Measurements from ENCODE around the gene PDE4D. TPM values are rescaled to one million over a fixed set of nuclear protein-coding genes. Genes with fewer than 3 reads are reported as not detected.

The PDE4D gene
- total RNA-seq, 1 experiment from 2014 or later: 3.6 TPM

GRCh38 chr5:59071755-59072549, 821.6 kb downstream of the PDE4D start:
- Histone ChIP-seq H3K4me2 (ENCODE audit: low read length) (no peak overlapping the region), H3F3A (ENCODE audit: low read length, unreplicated experiment) (no peaks in the 10 kb centered on the region)
- BruUV-seq (replicated peaks): no TSS peak

GRCh38 chr5:59069438-59070079, 824.0 kb downstream of the PDE4D start:
- Histone ChIP-seq H3F3A (ENCODE audit: low read length, unreplicated experiment) (no peaks in the 10 kb centered on the region), H3K27ac (ENCODE audit: low read length) (peak overlapping the region; percentile 50), H3K9me2 (replicated peaks; ENCODE audit: low read length) (no peaks in the 10 kb centered on the region), H3K9ac (ENCODE audit: low read length) (no peak overlapping the region), H3K79me2 (ENCODE audit: low read length) (no peaks in the 10 kb centered on the region), H4K20me1 (ENCODE audit: low read length) (no peaks in the 10 kb centered on the region), H2AFZ (ENCODE audit: low read length) (no peak overlapping the region), H3K36me3 (ENCODE audit: low read depth, low read length) (no peaks in the 10 kb centered on the region), H3K27me3 (ENCODE audit: low read length) (no peaks in the 10 kb centered on the region), H3K4me3 (ENCODE audit: low read length) (no peak overlapping the region), H3K4me2 (ENCODE audit: low read length) (no peak overlapping the region), H3K4me1 (ENCODE audit: insufficient read depth, low read length) (peaks cover 29% of the 10 kb centered on the region), H3K9me3 (ENCODE audit: low read length) (no peaks in the 10 kb centered on the region)
- no TSS peak for BruUV-seq (replicated peaks)
- intact Hi-C loops (cut with micrococcal nuclease): no loop called here
- ATAC-seq (peak; percentile 83), DNase-seq (peak; percentile 76)
- ChIA-PET CTCF (no interaction called here), POLR2A (ENCODE audit: unreplicated experiment) (interaction anchor here (0.6 kb wide), 1 partner anchor 1896 kb away, joined by 3 read pairs; no protein-coding TSS in a partner anchor)
- TF ChIP-seq CTCF (conservative IDR thresholded peaks at IDR 0.05; ENCODE audit: low read depth, low read length) (no peak), EZH2 (IDR thresholded peaks at IDR 0.05; ENCODE audit: low read length, unreplicated experiment) (no peak), EZH2phosphoT487 (IDR thresholded peaks at IDR 0.05; ENCODE audit: borderline replicate concordance, low read length) (no peak)

More at GRCh38 chr5:59071755-59072549, 821.6 kb downstream of the PDE4D start:
- H3K4me3 ChIP-seq (ENCODE audit: low read length): no peak overlapping the region
- H2AFZ ChIP-seq (ENCODE audit: low read length): no peak overlapping the region
- H3K36me3 ChIP-seq (ENCODE audit: low read depth, low read length): no peaks in the 10 kb centered on the region
- TF ChIP-seq EZH2 (IDR thresholded peaks at IDR 0.05; ENCODE audit: low read length, unreplicated experiment): no peak
- no peaks in the 10 kb centered on the region for H4K20me1 ChIP-seq (ENCODE audit: low read length)
- peaks cover 9% of the 10 kb centered on the region for H3K4me1 ChIP-seq (ENCODE audit: insufficient read depth, low read length)
- H3K9me2 ChIP-seq (replicated peaks; ENCODE audit: low read length): no peaks in the 10 kb centered on the region
- H3K27ac ChIP-seq (ENCODE audit: low read length): no peak overlapping the region
- H3K79me2 ChIP-seq (ENCODE audit: low read length): no peaks in the 10 kb centered on the region
- ChIA-PET POLR2A (ENCODE audit: unreplicated experiment) (no interaction called here), CTCF (no interaction called here)
- no peaks in the 10 kb centered on the region for H3K9me3 ChIP-seq (ENCODE audit: low read length)
- ATAC-seq (no peak), DNase-seq (no peak)
- no peaks in the 10 kb centered on the region for H3K27me3 ChIP-seq (ENCODE audit: low read length)
- intact Hi-C loops (cut with micrococcal nuclease): no loop called here
- no peak overlapping the region for H3K9ac ChIP-seq (ENCODE audit: low read length)

GRCh38 chr5:59067956-59068656, 825.4 kb downstream of the PDE4D start:
- peaks cover 42% of the 10 kb centered on the region for H3K4me1 ChIP-seq (ENCODE audit: insufficient read depth, low read length)
- CTCF ChIA-PET: no interaction called here
- no peak for ATAC-seq

More at GRCh38 chr5:59067956-59068656, 825.4 kb downstream of the PDE4D start:
- Histone ChIP-seq H3K27ac (ENCODE audit: low read length) (no peak overlapping the region), H2AFZ (ENCODE audit: low read length) (no peak overlapping the region), H3K79me2 (ENCODE audit: low read length) (no peaks in the 10 kb centered on the region), H3K9me2 (replicated peaks; ENCODE audit: low read length) (no peaks in the 10 kb centered on the region), H3K4me2 (ENCODE audit: low read length) (no peak overlapping the region), H4K20me1 (ENCODE audit: low read length) (no peaks in the 10 kb centered on the region), H3F3A (ENCODE audit: low read length, unreplicated experiment) (no peaks in the 10 kb centered on the region), H3K9me3 (ENCODE audit: low read length) (no peaks in the 10 kb centered on the region), H3K27me3 (ENCODE audit: low read length) (no peaks in the 10 kb centered on the region), H3K9ac (ENCODE audit: low read length) (no peak overlapping the region), H3K4me3 (ENCODE audit: low read length) (no peak overlapping the region), H3K36me3 (ENCODE audit: low read depth, low read length) (no peaks in the 10 kb centered on the region)
- DNase-seq: no peak
- POLR2A ChIA-PET (ENCODE audit: unreplicated experiment): no interaction called here
- BruUV-seq (replicated peaks): no TSS peak
- TF ChIP-seq EZH2phosphoT487 (IDR thresholded peaks at IDR 0.05; ENCODE audit: borderline replicate concordance, low read length) (no peak), EZH2 (IDR thresholded peaks at IDR 0.05; ENCODE audit: low read length, unreplicated experiment) (no peak), CTCF (conservative IDR thresholded peaks at IDR 0.05; ENCODE audit: low read depth, low read length) (no peak)
- intact Hi-C loops (cut with micrococcal nuclease): no loop called here
